ENCODE data around the gene PRCD. TPM values are rescaled to one million over a fixed set of nuclear protein-coding genes. Genes with fewer than 3 reads are reported as not detected.

The PRCD gene
- total RNA-seq, 2 experiments from 2014 or later: not detected

- no peaks in the 10 kb centered on the region for H3K27me3 ChIP-seq (ENCODE audit: control insufficient read depth in 1 of 2, insufficient read depth in 2 of 2, low read length in 2 of 2)
- ChIA-PET CTCF (interaction anchor here (1.0 to 1.2 kb wide), 3 partner anchors 12 to 130 kb away, joined by 3 to 5 read pairs (median 3); partner anchors contain the start of gene PRCD), POLR2A (interaction anchor here (1.2 kb wide), 1 partner anchor 120 kb away, joined by 3 read pairs; no protein-coding TSS in a partner anchor)
- no peaks in the 10 kb centered on the region for H3K9me3 ChIP-seq (ENCODE audit: control insufficient read depth in 1 of 2, insufficient read depth in 1 of 2, low read length in 2 of 2)
- Mint-ChIP-seq H3K4me1 (ENCODE audit: low read depth) (peaks cover 5% of the 10 kb centered on the region), H3K27ac (no peak overlapping the region), H3K4me3 (no peak overlapping the region), H3K36me3 (ENCODE audit: low read depth) (no peaks in the 10 kb centered on the region), H3K9me3 (no peaks in the 10 kb centered on the region), H3K27me3 (no peaks in the 10 kb centered on the region)
- no peaks in the 10 kb centered on the region for H3K36me3 ChIP-seq (ENCODE audit: insufficient read depth, low read length)
- intact Hi-C loops (cut with DNase I, micrococcal nuclease): no loop called here
- no peak for DNase-seq
- no peak overlapping the region for H3K4me3 ChIP-seq (ENCODE audit: low read length)
- no peak overlapping the region for H3K27ac ChIP-seq (ENCODE audit: low read depth in 1 of 2, low read length in 2 of 2)
- H3K4me1 ChIP-seq (ENCODE audit: insufficient read depth, low read length): peaks cover 11% of the 10 kb centered on the region
- TF ChIP-seq, protein P1, sequence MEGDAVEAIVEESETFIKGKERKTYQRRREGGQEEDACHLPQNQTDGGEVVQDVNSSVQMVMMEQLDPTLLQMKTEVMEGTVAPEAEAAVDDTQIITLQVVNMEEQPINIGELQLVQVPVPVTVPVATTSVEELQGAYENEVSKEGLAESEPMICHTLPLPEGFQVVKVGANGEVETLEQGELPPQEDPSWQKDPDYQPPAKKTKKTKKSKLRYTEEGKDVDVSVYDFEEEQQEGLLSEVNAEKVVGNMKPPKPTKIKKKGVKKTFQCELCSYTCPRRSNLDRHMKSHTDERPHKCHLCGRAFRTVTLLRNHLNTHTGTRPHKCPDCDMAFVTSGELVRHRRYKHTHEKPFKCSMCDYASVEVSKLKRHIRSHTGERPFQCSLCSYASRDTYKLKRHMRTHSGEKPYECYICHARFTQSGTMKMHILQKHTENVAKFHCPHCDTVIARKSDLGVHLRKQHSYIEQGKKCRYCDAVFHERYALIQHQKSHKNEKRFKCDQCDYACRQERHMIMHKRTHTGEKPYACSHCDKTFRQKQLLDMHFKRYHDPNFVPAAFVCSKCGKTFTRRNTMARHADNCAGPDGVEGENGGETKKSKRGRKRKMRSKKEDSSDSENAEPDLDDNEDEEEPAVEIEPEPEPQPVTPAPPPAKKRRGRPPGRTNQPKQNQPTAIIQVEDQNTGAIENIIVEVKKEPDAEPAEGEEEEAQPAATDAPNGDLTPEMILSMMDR (IDR thresholded peaks at IDR 0.05): no peak
- no peak for ATAC-seq (ENCODE audit: poor library complexity)
Observed at GRCh38 chr17:76551685-76552084, 11.8 kb downstream of the PRCD start.

GRCh38 chr17:76553178-76553908 lies 13.5 kb downstream of the PRCD start:
- no peaks in the 10 kb centered on the region for H3K36me3 ChIP-seq (ENCODE audit: insufficient read depth, low read length)
- no peak for ATAC-seq (ENCODE audit: poor library complexity)
- intact Hi-C loops (cut with DNase I, micrococcal nuclease): no loop called here
- no peak overlapping the region for H3K4me3 ChIP-seq (ENCODE audit: low read length)
- H3K9me3 ChIP-seq (ENCODE audit: control insufficient read depth in 1 of 2, insufficient read depth in 1 of 2, low read length in 2 of 2): no peaks in the 10 kb centered on the region
- peaks cover 16% of the 10 kb centered on the region for H3K36me3 Mint-ChIP-seq (ENCODE audit: low read depth)
- ChIA-PET POLR2A (no interaction called here), CTCF (interaction anchor here (0.8 kb wide), 1 partner anchor 30 kb away, joined by 3 read pairs; no protein-coding TSS in a partner anchor)
- no peak overlapping the region for H3K4me3 Mint-ChIP-seq
- H3K9me3 Mint-ChIP-seq: no peaks in the 10 kb centered on the region
- no peak overlapping the region for H3K27ac Mint-ChIP-seq
- TF ChIP-seq, protein P1 (IDR thresholded peaks at IDR 0.05): no peak
- no peak overlapping the region for H3K27ac ChIP-seq (ENCODE audit: low read depth in 1 of 2, low read length in 2 of 2)
- no peaks in the 10 kb centered on the region for H3K27me3 ChIP-seq (ENCODE audit: control insufficient read depth in 1 of 2, insufficient read depth in 2 of 2, low read length in 2 of 2)
- H3K27me3 Mint-ChIP-seq: no peaks in the 10 kb centered on the region
- peaks cover 17% of the 10 kb centered on the region for H3K4me1 ChIP-seq (ENCODE audit: insufficient read depth, low read length)
- H3K4me1 Mint-ChIP-seq (ENCODE audit: low read depth): peaks cover 22% of the 10 kb centered on the region
- DNase-seq: no peak

DNA sequence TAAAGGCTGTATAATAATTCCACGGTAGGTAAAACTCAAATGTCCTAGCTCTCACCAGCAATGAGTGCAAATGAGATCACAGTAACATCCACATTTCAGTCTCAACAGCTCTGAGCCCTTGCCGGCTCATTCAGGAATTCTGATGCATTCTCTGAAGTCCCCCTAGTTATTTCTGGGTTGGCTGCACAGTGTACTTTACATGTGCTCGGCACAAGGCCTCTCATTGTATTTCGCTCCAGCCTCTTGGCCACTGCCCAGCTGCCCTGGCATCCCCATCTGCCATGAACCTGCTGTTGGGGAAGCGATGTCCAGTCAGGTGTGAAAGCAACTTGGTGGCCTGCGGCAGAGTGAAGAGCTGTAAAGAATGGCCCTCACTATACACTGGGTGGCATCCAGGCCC lies 14.3 kb downstream of the PRCD start:
- H3K27ac Mint-ChIP-seq: no peak overlapping the region
- H3K27me3 Mint-ChIP-seq: no peaks in the 10 kb centered on the region
- no peak overlapping the region for H3K4me3 Mint-ChIP-seq
- H3K9me3 Mint-ChIP-seq: no peaks in the 10 kb centered on the region
- POLR2A ChIA-PET: no interaction called here
- intact Hi-C loops (cut with DNase I, micrococcal nuclease): no loop called here
- ATAC-seq (ENCODE audit: poor library complexity) (no peak), DNase-seq (no peak)
- Histone ChIP-seq H3K4me1 (ENCODE audit: insufficient read depth, low read length) (peaks cover 25% of the 10 kb centered on the region), H3K9me3 (ENCODE audit: control insufficient read depth in 1 of 2, insufficient read depth in 1 of 2, low read length in 2 of 2) (no peaks in the 10 kb centered on the region), H3K27ac (ENCODE audit: low read depth in 1 of 2, low read length in 2 of 2) (no peak overlapping the region), H3K27me3 (ENCODE audit: control insufficient read depth in 1 of 2, insufficient read depth in 2 of 2, low read length in 2 of 2) (no peaks in the 10 kb centered on the region), H3K4me3 (ENCODE audit: low read length) (no peak overlapping the region), H3K36me3 (ENCODE audit: insufficient read depth, low read length) (no peaks in the 10 kb centered on the region)
- peaks cover 23% of the 10 kb centered on the region for H3K36me3 Mint-ChIP-seq (ENCODE audit: low read depth)
- TF ChIP-seq, protein P1 (IDR thresholded peaks at IDR 0.05): no peak
- H3K4me1 Mint-ChIP-seq (ENCODE audit: low read depth): peaks cover 30% of the 10 kb centered on the region
- CTCF ChIA-PET: interaction anchor here (0.8 kb wide), 1 partner anchor 31 kb away, joined by 3 read pairs; no protein-coding TSS in a partner anchor

Data from CD4-positive, alpha-beta T cell (primary cell).